Heart left ventricle (tissue), 13 donors: ENCODE measurements around the gene TRRAP.

Experiments used
- CTCF ChIP-seq, 12 donors: fragments of 200-600 bp; sonication (generic) in 4 of 12; IDR thresholded peaks; one replicate each; pipeline versions ENCODE4 v1.5.0 to v1.8.0; 2018 to 2022; ENCODE audit warnings: antibody characterized with exemption in 12 of 12, mild to moderate bottlenecking in 5 of 12
- POLR2A ChIP-seq, 2 donors: fragments of 450-650 bp; IDR thresholded peaks; one replicate each; pipeline ENCODE4 v1.6.1; 2017; ENCODE audit warnings: antibody characterized with exemption in 2 of 2, mild to moderate bottlenecking in 2 of 2, moderate library complexity in 2 of 2
- donor health status: ischemic (EF 13 %, LVEDD 7.1; RV severe dilation, severe dysfunction).
- donor health status: DM: no; HTN: yes; CAD: no.
- donor health status: DM: no; HTN: no; CAD: no.
- donor health status: ischemic (EF 25% LVEDD 6.9; RV normal size, moderate dysfunction).
- donor health status: ischemic (EF 25% LVEDD 5.7; RV mildly dilated, moderate dysfunction).
- donor health status: ischemic (EF 35%, LVEDD 5.7; RV mildly dilated, moderate dysfunction).
- donor health status: nonischemic (EF 11% LVEDD 7.7; RV severe dilation, severe dysfunction).
- donor health status: DM: yes; HTN: yes; CAD: no.
- donor health status: PGD.
- donor health status: ischemic (EF 29% LVEDD 5.4; RV normal size, mild dysfunction).
- donor health status: nonischemic (EF 23%, LVEDD 6.1; RV moderate dilation, normal function).

DNA sequence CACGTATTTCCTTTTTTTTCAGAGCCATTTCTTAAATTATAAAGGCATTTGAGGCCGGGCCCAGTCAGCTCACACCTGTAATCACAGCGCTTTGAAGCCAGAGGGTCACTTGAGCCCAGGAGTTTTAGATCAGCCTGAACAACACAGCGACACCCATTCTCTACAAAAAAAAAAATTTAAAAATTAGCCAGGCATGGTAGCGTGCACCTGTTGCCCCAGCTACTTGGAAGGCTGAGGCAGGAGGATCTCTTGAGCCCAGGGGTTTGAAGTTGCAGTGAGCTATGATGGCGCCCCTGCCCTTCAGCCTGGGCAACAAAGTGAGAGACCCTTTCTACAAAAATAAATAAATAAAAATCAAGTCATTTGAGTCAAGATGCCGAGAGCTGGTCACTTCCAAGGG lies 11.6 kb upstream of the TRRAP start:
- TF ChIP-seq CTCF (IDR thresholded peaks at IDR 0.05) (no peak), POLR2A (IDR thresholded peaks at IDR 0.05) (no peak)
